ENCODE data around the gene MARCO.

MARCO gene, protein sequence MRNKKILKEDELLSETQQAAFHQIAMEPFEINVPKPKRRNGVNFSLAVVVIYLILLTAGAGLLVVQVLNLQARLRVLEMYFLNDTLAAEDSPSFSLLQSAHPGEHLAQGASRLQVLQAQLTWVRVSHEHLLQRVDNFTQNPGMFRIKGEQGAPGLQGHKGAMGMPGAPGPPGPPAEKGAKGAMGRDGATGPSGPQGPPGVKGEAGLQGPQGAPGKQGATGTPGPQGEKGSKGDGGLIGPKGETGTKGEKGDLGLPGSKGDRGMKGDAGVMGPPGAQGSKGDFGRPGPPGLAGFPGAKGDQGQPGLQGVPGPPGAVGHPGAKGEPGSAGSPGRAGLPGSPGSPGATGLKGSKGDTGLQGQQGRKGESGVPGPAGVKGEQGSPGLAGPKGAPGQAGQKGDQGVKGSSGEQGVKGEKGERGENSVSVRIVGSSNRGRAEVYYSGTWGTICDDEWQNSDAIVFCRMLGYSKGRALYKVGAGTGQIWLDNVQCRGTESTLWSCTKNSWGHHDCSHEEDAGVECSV

DNA sequence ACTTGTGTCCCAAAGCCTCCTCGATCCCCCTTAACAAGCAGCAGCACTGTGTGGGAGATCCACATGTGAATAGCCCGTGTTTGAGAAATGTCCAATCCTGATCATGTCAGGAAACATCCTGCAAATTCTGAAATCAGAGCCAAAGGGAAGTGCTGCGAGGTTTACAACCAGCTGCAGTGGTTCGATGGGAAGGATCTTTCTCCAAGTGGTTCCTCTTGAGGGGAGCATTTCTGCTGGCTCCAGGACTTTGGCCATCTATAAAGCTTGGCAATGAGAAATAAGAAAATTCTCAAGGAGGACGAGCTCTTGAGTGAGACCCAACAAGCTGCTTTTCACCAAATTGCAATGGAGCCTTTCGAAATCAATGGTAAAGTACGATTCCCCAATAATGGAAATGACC, at the start of gene MARCO:
Gene MARCO (plus strand): TSS at position 164 of the 400 bp plus-strand sequence. CDS start 107 bp downstream, at position 271.
- no peak for DNase-seq

DNA sequence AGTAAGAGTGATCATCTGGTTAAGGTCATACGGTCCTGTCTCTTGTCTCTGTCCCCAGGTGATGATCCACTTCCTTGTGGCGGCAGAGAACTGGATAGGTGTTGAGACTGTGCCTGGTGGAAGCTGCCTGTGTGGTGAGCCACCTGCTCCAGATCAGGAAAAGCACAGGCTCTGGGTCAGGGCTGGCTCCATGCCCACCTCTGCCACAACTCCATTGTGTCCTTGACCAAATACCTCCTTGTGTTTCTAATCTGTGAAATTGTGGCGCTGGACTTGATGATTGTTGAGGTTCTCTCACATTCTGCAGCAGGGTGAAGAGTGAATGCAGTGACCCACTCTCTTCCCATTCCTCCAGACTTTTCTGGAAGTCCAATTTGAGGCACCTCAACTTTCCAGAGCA, 48.9 kb upstream of the MARCO start:
- DNase-seq, result no peak

DNA sequence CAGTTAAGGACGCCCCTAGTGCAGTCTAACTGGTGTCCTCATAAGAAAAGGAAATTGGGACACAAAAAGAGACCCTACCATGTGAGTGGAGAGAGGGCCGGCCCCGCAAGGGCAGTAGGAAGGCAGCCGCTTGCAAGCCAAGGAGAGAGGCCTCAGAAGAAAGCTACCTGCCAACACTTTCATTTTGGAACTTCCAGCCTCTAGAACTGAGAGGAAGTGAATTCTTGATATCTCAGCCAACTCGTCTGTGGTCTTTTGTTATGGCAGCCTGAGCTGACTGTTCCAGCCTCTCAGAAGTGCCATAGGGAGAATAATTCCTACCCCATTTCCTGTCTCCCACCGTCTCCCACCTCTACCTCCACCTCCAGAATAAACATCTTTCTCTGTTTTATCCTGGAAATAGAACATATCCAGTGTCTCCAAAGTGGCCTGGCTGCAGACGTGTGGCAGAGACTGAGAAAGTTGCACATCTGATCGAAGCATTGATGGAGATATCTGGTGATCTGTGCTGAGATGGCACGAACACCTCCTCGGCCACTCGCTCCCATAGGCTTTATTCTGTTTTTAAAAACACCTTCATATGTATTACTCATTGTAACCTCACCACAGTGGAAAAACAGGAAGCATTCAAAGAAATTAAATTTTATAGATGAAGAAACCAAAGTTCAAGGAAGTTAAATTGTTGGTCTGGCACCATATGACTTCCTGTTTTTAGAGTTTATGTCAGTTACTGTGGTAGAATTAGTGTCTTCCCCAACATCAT, 39.5 kb upstream of the MARCO start:
- no peak for DNase-seq

DNA sequence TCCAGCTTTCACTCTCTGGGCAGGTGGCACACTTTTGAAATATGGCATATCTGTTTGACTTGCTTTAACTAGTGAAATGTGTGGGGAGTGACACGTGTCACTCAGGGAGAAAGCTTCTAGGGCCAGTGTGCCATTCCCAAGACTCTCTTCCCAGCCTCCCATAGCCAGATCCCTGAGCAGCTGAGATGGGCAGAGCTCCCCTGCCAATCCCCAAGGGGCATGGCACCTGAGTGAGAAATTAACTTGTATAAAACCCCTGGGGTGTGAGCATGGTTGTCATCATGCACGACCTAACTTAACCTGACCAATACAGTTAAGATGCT, 39.0 kb upstream of the MARCO start:
- DNase-seq, result no peak

DNA sequence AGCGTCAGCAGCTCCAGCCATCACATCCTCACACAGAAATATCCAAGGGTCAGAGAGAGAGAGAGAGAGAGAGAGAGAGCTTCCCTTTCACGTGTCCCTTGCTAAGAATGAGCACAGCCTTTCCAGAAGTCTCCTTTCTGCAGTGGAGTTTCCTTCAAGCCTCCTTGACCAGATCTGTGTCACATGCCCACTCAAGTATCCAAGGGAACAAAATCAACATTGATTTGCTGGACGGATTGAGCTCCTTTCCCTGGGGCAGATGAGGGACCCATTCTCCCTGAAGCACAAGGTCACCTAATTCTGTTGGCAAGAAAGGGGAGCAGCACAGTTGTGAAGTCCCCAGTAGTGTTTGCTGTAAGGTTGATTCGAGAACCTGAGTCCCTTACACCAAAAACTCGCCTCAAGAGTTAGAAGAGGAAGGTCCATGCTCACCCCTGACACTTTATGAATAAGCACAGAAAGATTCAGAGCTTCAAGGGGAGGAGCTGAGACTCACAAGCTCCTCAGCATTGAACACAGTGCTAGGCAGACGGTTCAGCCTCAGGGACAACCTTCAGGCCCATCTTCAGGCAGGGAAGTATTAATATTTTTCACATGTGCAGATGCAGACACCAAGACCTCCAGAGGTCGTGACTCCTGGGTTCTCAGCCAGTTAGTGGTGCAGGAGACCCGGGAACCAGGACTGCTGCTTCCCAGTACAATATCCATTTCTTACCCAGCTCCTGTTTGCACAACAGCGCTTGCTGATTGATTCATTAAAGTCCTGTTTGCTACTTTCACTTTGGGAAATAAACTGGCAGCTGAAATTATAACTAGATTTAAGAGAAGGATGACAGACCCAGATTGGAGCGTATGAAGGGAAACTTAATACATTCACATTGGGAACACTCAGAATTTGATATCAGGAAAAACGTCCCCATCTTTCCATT, 38.2 kb upstream of the MARCO start:
- DNase-seq, result no peak

DNA sequence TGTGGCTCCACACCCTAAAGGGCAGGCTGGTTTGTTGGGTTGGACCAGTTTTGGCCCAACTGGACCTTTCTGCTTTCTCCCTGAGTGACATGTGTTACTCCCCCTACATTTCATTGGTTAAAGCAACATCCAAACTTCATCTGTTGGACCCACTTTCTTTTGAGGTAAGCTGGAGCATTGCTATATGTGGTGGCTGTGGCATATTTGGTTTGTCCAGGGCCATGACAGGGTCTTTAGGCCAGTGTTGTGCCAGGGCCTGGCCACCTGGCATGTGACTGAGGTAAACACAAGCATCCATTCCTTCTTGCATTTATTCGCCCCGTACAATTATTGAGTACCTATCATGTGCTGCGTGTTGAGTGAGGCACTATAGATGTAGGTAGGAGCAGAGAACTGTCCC, 36.8 kb upstream of the MARCO start:
- no peak for DNase-seq

DNA sequence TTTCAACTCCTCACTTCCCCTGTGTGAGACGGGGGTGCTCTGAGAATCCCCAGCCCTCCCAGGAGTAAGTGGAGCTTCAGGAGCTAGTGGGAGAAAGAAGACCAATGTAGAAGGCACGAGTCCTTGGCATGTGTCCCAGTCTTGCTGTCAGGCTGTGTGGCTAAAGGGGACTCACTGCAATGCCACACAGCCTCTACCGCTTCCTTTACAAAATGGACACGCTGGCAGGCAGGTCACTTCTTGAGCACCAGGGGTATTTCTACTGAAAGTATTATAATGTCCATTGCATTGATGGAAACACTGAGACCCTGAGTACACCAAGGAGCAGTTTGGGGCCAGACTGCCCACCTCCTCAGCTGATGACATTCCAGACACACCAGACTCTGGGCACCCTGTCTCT, 35.8 kb upstream of the MARCO start:
- DNase-seq, result no peak

DNA sequence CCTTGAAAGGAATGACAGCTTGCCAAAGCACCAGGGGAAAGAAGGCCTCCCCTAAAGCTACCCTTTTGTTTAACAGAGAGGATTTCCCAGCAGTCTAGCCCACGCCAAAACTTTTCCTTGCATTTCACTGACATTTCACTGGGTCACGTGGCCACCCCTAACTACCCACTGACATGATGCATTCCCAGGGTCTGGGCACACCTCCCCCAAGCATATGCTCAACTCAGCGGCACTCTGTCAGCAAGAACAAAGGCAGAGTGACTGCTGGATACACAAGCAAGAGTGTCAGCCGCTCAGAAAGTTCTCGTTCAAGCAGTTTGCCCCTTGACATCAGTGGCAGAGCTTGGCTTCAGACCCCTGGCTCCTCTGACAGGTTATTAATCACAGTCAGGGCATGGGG, 34.2 kb upstream of the MARCO start:
- DNase-seq, result no peak

DNA sequence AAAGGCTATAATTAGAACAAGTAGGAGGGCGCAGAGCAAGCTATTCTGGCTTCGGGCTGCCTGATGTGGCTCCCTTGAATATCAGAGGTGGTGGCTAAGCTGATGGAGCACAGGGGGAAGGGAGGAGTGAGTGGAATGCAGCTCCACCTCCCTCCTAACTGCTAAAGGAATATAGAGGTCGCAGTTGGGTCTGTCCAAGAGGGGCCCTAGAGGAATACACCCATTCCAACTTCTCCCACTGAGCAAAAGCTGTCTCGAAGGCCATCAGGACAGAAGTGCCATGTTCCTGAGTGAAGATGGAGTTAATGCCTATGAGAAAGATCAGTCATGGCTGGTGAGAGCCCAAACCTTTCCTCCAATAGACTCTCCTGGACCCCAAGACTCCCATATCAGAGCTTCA, 32.8 kb upstream of the MARCO start:
- DNase-seq, result no peak

DNA sequence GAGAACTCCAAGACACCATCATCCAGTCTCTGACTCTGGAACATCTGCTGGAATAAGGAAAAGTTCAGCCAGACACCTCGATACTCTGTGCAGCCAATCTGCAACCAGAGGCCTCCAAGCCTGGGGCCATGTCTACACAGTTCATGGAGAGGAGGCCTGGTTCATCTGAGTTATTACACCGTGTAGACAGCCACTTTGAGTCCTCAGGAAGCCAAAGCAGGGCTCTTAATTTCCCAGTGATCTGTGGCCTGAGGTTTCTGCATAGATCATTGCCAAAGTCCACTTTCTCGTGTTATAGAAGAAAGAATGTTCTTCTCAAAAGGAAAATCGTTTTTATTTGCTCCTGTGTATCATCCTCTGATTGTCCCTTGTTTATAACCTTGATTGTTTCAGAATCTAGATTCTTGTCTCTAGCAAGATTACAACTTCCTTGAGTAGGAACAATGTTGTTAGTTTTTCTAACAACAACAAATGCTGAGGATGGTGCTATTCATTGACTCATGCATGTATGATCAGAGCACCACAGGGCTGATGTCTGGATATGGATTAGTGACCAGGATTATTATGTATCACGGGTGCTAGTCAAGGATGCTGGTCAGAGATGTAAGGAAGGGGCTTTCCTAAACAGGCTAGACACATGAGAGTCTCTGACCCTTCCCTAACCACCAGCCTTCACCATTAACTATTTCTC, 30.7 kb upstream of the MARCO start:
- DNase-seq, result no peak

DNA sequence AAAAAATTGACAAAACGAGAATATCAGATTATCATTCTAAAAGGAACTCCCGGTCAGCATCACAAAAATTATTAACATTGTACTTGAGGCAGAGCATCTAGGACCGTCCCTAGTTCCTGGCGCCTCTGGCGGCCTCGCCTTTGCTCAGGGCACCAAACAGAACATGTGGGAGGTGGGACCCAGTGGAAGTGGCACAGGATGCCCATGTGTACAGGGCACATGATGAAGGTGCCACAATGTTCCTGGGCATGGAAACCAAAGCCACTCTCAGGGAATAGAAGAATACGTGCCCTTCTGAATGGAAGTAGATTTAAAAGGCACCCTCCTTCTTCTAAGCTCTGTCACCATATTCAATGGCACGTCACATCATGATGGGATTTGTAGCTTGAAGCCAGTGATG, 30.1 kb upstream of the MARCO start:
- DNase-seq, result no peak

DNA sequence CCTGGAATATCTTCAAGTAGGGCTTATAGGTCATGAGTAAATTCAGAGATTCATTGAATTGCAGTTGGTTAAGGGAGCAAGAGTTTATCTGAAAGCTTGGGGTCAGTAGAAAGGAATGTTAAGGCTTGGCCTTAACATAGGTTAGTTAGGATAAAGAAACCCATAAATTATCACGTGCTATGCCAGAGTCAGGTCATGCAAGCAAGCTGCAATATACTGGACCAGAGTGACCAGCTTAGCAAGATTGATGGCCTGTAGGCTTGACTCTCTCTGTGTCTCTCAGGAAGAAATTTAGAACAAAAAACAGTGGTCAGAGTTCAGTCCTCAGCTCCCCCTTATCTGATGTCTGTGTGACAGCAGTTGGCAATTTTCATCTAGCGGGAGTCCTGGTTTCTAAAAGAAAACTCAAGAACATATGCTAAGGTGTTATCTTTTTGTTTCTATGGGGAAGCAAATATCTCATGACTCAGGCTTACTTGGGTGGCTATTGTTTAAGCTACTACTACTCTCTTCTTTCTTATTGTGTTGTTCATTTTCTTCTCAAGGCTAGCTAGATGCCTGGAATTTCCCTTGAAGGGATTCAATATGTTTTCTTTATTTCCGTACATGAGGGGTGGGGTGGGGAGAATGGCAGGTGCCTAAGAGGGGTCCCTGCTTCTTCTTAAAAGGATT, 28.7 kb upstream of the MARCO start:
- no peak for DNase-seq

DNA sequence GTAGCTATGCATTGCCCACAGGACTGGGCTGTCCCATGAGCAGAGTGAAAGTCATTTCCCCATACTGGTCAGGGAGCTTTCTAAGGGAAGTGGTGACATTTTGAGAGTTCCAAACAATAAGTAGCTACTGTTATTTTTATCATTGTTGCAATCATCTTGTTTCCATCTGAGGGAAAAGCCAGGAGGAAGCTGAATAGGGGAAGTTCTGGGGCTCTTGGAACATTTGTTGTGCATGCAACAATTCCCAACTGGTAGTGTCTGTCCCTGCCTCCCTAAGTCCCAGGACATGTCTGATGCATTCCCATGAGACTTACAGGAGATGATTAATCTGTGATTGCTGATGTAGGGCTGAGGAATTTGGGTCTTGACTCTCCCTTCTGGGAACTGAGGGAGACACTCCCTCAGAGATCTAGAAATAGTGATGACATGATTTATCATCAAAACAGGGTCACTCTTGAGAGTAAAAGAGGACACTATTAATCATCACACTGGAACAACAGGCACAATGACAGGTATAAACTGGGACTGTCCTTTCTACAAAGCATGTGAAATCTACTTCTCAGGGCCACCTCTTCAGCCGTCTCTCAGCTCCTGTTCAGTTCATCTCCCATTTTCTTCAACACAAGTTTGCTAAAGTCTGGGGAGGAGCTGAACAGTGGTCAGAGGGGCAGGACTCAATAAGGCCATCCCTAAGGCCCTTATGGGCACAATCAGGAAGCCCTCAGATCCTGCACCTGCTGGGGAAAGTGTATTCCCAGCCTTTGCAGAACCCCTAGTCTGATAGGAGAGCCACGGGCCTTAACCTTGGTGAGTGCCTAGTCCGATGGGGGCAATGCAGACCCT, 28.0 kb upstream of the MARCO start:
- no peak for DNase-seq

DNA sequence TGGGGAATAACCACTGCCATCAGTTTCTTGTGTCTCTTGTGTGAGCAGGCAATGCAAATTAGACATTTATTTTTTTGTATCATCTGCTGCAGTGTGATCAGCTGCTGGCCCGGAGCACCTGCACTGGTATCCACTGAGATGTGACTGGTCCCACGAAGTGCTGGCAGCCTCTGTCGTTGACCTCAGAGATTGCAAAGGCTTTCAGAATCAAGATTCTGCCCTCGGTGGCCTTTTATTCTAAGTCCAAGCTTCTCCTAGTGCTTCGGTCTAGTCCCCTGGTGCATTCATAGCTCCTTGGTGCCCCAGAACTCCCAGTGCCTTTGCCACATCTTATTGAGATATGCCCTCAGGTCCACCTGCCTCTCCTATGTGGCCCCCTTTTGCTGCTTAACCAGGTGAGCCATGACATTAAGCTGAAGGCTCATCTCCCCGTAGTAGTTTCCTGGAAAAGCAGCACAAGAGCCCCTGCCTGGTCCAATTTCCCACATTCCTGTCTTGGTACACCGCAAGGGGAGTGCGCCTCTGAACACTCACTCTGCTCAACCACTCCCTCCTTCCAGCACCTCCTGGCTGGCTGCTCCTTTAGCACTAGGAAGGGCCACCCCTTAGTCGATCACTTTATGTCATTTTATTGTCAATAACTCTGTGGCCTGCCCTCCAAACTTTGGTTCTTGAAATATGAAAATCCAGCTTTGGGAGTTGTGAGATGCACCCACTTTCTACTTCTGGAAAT, 27.1 kb upstream of the MARCO start:
- DNase-seq, result no peak

DNA sequence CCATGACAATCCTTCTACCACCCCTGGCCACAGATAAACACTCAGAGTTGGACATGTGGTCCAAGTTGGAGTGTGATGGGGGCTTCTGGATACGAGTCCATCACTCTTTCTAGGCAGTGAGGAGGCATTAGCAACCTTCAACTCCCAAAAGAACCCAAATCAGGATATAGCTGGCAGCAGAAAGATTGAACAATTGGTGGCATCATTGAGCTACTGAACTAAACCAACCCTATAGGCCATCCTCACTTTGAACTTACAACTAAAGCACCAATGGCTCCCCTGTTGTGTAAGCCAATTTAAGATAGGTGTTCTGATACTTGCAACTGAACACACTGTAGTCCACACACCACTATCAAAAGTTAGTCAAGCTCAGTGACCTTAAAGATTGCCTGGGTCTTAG, 24.0 kb upstream of the MARCO start:
- no peak for DNase-seq

DNA sequence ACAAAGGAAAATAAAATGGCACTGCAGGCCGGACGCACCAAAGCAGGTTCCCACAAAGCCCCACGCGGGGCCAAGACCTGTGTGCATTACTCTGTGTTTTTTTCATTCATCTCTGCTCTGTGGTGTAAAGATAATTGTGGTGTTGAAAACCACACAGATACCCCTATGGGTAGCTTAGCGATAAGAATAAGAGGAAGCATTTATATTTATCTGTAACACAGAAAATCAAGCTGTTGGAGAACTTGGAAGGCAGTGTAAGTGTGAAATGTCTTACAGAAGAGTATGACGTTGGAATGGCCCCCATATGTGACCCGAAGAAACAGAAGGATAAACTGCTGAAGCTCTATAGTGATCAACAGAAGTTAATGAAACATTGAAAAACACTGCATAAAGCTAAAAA, 20.3 kb upstream of the MARCO start:
- DNase-seq, result no peak

DNA sequence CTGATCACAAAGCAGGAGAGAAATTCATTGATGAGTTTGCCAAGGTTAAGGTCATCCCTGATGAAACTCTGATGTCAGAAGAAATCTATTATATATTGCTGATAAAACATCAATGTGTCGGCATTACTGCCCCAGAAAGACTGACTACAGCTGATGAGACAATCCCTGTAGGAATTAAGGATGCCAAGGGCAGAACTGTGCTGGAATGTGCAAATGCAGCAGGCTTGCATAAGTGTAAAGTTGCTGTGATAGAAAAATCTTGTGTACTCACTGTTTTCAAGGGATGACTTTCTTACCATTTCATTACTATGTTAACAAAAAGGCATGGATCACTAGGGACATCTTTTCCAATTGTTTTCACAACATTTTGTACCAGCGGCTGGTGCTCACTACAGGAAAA, 19.7 kb upstream of the MARCO start:
- no peak for DNase-seq

DNA sequence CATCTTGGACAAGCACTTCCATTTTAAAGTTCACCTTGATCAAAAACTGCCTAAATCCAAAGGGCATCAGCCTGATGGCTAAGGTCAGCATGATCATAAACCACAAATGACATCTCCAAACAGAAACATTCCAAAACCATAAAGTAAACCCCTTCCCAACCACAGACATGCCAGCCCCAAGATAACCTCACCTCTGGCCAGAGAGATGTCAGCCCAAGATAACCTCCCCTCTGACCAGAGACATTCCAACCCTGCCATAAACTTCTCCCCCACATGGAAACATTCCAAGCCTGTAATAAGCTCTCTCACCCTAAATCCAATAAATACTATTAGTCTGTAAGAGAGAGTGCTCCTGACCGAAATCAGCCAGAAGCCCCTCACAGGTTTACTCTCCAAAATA, 18.6 kb upstream of the MARCO start:
- DNase-seq, result no peak

DNA sequence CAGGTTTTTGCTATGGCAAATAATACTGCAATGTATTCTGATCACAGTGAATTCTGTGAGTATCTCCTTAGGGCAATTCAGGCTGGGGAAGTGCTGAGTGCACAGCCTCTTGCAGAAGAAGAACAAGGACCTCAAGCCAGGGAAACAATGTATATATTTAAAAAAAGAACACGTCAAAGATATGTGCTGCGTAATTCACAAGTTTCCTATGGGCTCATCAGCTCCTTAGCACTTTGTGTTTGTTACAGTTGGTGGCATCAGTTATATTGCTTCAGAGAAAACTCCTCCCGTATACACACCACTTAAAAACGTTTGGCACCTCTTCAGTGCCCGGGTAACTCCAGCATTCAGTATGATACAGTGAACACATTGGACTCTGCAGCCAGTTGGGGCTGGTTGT, 16.5 kb upstream of the MARCO start:
- no peak for DNase-seq

DNA sequence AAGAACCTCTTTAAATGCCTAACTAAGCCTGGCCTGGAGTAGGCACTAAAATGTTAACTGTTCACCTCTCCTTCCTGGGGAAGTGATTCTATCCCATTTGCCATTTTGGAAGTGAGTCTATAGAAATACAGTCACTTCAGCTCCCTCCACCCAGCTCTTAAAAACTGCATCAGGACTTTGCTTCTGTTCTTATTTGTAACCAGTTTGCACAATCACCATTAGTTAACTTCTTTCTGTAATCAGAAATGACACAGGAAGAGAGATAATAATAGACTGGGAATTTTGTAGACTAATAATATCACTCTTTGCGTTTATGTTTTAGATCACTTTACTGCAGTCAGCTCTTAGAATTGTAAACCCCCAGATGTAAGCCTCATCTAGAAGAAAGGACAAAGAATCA, 16.0 kb upstream of the MARCO start:
- no peak for DNase-seq

All from NCI-H2029 treated with DMSO at 0.1 percent for 48 hours (cell line).